ENCODE results near the gene ATP6V1B1. TPM values are rescaled to one million over a fixed set of nuclear protein-coding genes. Genes with fewer than 3 reads are reported as not detected.
A peak's percentile ranks its signal among the peaks of the same experiment; 100 is the strongest.

The ATP6V1B1 gene
- total and polyA plus RNA-seq, 10 of the 15 experiments (the other 5 are each of a cell fraction or from before 2014, with no cell fraction given), result not detected

- TF ChIP-seq SREBF2 (IDR thresholded peaks at IDR 0.05; ENCODE audit: low read length) (no peak), RB1 (IDR thresholded peaks at IDR 0.05; ENCODE audit: borderline replicate concordance) (no peak), ZNF217 (IDR thresholded peaks at IDR 0.05) (no peak), RCOR1 (conservative IDR thresholded peaks at IDR 0.05; ENCODE audit: low read depth, low read length) (no peak), TBL1XR1 (IDR thresholded peaks at IDR 0.05; ENCODE audit: low read depth, low read length) (no peak), USF2 (IDR thresholded peaks at IDR 0.05; ENCODE audit: borderline replicate concordance, low read depth, low read length) (no peak), RBBP5 (conservative IDR thresholded peaks at IDR 0.05) (no peak), SIN3A (IDR thresholded peaks at IDR 0.05; ENCODE audit: low read depth, low read length) (no peak), ATF7 (IDR thresholded peaks at IDR 0.05; ENCODE audit: low read depth) (no peak), CEBPB (IDR thresholded peaks at IDR 0.05; ENCODE audit: borderline replicate concordance in 1 of 2, low read depth in 2 of 2, low read length in 2 of 2) (no peak), RUNX3 (IDR thresholded peaks at IDR 0.05; ENCODE audit: low read length) (0 out of 2 replicates have a peak, but pooled peaks have one; percentile 19), BRCA1 (IDR thresholded peaks at IDR 0.05; ENCODE audit: low read depth, low read length) (no peak), NBN (IDR thresholded peaks at IDR 0.05) (0 out of 2 replicates have a peak, but pooled peaks have one; percentile 24), CTCF (IDR thresholded peaks at IDR 0.05 in 2 of 3, conservative IDR thresholded peaks at IDR 0.05 in 1 of 3; ENCODE audit: control insufficient read depth in 2 of 3, extremely low read depth in 1 of 3, insufficient read depth in 1 of 3, low read depth in 3 of 3, low read length in 3 of 3) (peak; percentile 73 to 87 (median 87)), EP300 (IDR thresholded peaks at IDR 0.05; ENCODE audit: borderline replicate concordance in 1 of 2, control insufficient read depth in 1 of 2, low read depth in 2 of 2, low read length in 2 of 2) (no peak), IRF4 (IDR thresholded peaks at IDR 0.05; ENCODE audit: low read depth, low read length) (peak; percentile 44; the same call in 1 of the 2 replicates), POU2F2 (IDR thresholded peaks at IDR 0.05; ENCODE audit: borderline replicate concordance, low read depth, low read length) (no peak), CUX1 (IDR thresholded peaks at IDR 0.05; ENCODE audit: insufficient replicate concordance, low read depth, low read length) (no peak), FOXM1 (IDR thresholded peaks at IDR 0.05; ENCODE audit: low read depth, low read length) (no peak), ZNF274 (IDR thresholded peaks at IDR 0.05; ENCODE audit: insufficient read depth, insufficient read length) (no peak), SUPT20H (IDR thresholded peaks at IDR 0.05; ENCODE audit: borderline replicate concordance, control insufficient read depth, low read depth, low read length) (no peak), IRF3 (IDR thresholded peaks at IDR 0.05) (no peak)
Measured at GRCh38 chr2:70948337-70949003, 12.8 kb downstream of the ATP6V1B1 start (continued).

Data from GM12878 (cell line).